NCI-H2107 treated with DMSO at 0.1 percent for 48 hours (cell line): Measurements from ENCODE around the gene KIF26A.

Experiments
- DNase-seq: peaks from one replicate; lab custom pipeline; 2025; ENCODE audit not compliant: unreplicated experiment; lab: John Stamatoyannopoulos, UW

The KIF26A gene

DNA sequence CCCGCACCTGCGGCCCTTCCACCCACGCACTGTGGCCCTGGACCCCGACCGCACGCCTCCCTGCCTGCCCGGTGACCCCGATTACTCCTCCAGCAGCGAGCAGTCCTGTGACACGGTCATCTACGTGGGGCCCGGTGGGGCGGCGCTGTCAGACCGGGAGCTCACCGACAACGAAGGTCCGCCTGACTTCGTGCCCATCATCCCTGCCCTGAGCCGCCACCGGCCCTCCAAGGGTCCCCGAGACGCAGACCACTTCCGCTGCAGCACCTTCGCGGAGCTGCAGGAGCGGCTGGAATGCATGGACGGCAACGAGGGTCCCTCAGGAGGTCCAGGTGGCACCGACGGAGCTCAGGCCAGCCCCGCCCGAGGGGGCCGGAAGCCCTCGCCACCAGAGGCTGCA is 36.7 kb downstream of the KIF26A start:
- no peak for DNase-seq

DNA sequence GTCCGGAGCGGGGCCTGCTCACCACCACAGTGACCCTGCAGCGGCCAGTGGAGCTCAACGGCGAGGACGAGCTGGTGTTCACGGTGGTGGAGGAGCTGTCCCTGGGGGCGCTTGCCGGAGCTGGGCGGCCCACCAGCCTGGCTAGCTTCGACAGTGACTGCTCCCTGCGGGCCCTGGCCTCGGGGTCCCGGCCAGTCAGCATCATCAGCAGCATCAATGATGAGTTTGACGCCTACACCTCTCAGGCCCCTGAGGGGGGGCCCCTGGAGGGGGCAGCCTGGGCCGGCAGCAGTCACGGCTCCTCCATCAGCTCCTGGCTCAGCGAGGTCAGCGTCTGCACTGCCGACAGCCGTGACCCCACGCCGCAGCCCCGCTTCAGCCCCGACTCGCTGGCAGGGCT is 37.4 kb downstream of the KIF26A start:
- no peak for DNase-seq

- no peak for DNase-seq
These were observed 38.2 kb downstream of the KIF26A start for GRCh38 chr14:104176611-104177010.

GRCh38 chr14:104177411-104177810 is 39.0 kb downstream of the KIF26A start:
- no peak for DNase-seq

DNA sequence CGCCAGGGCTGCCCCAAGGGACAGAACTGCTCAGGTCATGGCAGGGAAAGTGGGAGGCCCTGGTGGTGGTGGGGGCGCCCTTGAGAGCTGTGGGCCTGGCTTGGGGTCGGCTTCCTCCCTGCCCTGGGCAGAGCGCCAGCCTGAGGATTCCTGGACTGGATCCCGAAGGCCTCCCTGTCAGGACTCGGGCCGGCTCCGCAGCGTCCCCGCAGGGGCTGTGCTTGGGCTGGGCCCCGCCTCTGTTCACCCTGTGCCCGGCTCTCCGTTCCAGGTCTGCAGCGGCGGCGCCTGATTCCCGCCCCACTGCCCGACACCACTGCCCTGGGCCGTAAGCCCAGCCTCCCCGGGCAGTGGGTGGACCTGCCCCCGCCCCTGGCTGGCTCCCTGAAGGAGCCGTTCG is 39.9 kb downstream of the KIF26A start:
- no peak for DNase-seq

GRCh38 chr14:104179126-104179525 is 40.7 kb downstream of the KIF26A start:
- no peak for DNase-seq

- no peak for DNase-seq
These were observed 41.3 kb downstream of the KIF26A start for GRCh38 chr14:104179564-104180129.

GRCh38 chr14:104180561-104181165 is 42.3 kb downstream of the KIF26A start:
- no peak for DNase-seq

GRCh38 chr14:104181761-104182530 is 43.6 kb downstream of the KIF26A start:
- DNase-seq = no peak

DNA sequence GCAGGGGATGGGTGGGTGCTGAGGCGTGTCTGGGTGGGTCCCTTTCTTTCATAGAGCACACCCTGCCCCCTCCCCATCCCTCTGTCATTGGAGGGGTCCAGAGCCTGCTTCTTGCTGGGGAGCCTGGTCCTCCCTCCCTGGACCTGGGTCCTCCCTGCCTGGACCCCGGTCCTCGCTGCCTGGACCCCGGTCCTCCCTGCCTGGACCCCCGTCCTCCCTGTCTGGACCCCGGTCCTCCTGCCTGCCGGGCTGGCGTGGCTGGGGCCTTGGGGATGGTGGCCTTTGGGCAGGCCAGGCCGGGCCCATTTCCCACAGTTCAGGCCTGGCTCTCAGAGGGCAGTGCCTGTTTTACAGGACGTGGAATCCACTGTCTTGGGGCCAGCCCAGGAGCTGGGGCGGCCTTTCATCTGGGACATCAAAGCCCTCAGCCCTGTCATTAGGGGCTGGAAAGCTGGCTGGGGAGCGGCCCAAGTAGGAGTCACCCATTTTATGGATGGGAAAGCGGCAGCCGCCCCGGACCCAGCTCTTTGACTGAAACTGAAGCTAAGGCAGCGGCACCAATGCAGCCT is 44.6 kb downstream of the KIF26A start:
- DNase-seq = no peak

DNA sequence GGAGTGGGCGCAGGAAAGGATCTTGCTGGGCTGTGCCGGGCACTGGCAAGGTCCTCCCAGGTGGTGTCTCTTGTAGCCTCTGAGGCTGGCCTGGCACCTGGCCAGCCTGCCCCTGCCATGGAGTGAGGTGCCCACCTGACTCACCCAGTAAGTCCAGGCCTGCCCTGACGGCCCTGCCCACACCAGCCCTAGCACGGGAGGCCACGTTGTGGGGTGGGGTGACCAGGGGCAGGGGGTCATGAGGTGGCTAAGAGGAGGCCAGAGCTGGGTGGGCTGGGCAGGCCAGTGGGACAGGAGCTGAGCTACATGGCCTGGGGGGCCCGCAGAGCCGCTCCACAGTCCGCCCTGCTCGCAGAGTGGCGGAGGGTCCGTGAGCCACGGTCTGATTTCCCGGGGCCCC is 45.4 kb downstream of the KIF26A start:
- DNase-seq = no peak

GRCh38 chr14:104184506-104184905 is 46.1 kb downstream of the KIF26A start:
- DNase-seq = no peak

GRCh38 chr14:104184911-104185499 is 46.6 kb downstream of the KIF26A start:
- DNase-seq = no peak

DNA sequence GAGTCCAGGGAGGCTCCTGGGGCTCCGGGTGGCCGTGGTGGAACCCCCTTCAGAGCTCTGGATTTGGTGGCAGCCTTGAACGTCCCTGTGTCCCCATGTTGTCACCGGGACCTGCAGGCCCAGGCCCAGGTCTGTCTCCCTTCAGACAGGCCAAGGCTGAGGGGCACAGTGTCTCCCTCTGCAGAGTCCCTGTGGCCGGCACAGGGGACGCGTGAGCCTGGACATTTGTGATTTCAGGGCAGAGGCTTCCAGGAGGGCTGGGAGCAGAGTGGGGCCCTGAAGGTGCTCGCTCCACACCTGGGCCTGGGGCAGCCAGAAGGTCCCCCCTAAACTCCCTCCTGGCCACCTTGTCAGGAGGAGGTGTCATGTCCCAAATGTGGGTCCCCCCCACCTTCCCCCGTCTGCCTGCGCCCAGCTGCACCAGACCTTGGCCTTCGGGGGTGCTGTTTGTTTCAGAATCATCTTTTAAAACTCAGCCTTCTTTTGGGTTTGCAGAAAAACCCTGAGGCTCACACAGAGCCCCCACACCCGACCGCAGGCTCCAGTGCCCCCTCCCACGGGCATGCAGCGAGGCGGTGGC is 47.6 kb downstream of the KIF26A start:
- no peak for DNase-seq

- DNase-seq = no peak
These were observed 48.2 kb downstream of the KIF26A start for GRCh38 chr14:104186575-104186974.

DNA sequence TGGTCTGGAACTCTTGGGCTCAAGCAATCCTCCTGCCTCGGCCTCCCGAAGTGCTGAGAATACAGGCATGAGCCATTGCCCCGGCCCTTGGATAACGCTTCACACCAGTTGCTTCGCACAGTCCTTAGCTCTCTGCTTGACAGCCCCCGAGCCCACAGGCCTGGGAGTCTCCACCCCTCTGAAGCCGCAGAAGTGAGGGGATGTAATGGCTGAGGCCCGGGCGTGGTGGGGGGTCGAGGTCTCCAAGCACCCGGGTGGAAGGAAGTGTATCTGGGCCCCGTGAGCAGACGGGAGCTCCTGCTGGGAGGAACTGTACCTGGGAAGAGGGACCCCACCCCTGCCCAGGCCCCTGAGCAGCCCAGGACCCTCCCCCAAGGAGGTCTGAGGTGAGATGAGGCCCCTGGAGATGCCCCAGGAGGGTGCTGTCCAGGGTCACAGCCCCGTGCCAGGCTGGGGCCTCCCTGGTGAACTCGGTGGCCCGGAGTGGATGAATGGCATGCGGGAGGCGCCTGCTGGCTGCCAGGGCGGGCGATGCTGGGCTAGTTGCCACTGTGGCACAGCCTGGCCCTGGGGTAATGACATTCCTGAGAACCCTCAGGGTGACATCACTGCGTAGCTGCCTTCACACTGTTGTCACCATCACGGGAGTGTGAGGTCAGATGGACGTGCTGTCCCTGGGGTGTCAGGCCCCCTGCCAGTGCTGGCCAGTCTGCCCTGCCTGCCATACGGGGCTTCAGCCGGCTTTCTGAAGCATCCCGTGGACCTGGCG is 48.9 kb downstream of the KIF26A start:
- DNase-seq = no peak

GRCh38 chr14:104187931-104188726 is 49.7 kb downstream of the KIF26A start:
- DNase-seq = no peak

DNA sequence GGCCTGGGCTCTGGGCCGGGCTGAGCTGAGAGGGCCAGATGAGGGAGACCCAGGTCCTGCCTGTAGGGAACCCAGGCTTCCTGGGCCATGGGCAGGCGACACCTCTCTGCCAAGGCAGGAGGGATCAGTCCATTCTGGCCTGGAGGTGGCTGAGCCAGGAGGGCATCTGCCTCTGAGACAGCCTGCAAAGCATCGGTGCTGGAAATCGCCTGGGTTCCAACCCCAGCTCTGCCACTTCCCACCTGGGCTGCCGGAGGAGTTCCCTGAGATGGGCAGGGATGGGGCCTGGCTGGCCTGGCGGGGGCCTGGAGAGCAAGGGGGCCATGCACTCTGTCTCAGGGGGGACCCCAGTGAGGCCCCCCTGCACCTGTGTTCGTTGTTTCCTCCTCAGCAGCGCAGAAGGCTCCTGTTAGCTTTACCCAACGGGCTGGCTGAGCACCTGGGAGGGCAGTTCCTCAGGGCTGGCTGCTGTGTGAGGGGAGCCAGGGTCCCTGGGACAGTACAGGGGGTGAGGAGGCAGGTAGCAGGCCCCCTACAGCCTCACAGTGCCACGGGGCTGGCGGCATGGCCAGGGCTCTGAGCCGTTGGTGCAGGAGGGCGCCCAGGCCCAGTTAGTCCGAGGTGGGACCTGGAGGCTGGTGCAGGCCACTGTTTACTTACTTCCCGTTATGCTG is 50.5 kb downstream of the KIF26A start:
- DNase-seq = no peak

- DNase-seq = no peak
These were observed 51.4 kb downstream of the KIF26A start for GRCh38 chr14:104189629-104190335.
